Measurements from ENCODE around the gene RAP1GDS1.

RAP1GDS1 gene

GRCh38 chr4:98482847-98483806 is 221.9 kb downstream of the RAP1GDS1 start:
- no peak for DNase-seq
- no peak for TF ChIP-seq POLR2A (IDR thresholded peaks at IDR 0.05; ENCODE audit: low read length)
- TF ChIP-seq GATA1 (IDR thresholded peaks at IDR 0.05; ENCODE audit: low read depth, low read length): no peak

- DNase-seq: no peak
- TF ChIP-seq POLR2A (IDR thresholded peaks at IDR 0.05; ENCODE audit: low read length): no peak
- no peak for TF ChIP-seq GATA1 (IDR thresholded peaks at IDR 0.05; ENCODE audit: low read depth, low read length)
Measured at GRCh38 chr4:98484031-98484430, 222.8 kb downstream of the RAP1GDS1 start.

GRCh38 chr4:98485816-98486345 is 224.7 kb downstream of the RAP1GDS1 start:
- no peak for DNase-seq
- TF ChIP-seq POLR2A (IDR thresholded peaks at IDR 0.05; ENCODE audit: low read length): no peak
- no peak for TF ChIP-seq GATA1 (IDR thresholded peaks at IDR 0.05; ENCODE audit: low read depth, low read length)

- TF ChIP-seq GATA1 (IDR thresholded peaks at IDR 0.05; ENCODE audit: low read depth, low read length): no peak
- TF ChIP-seq POLR2A (IDR thresholded peaks at IDR 0.05; ENCODE audit: low read length): no peak
- no peak for DNase-seq
Measured at GRCh38 chr4:98490251-98490650, 229.1 kb downstream of the RAP1GDS1 start.

- no peak for TF ChIP-seq GATA1 (IDR thresholded peaks at IDR 0.05; ENCODE audit: low read depth, low read length)
- TF ChIP-seq POLR2A (IDR thresholded peaks at IDR 0.05; ENCODE audit: low read length): no peak
- no peak for DNase-seq
Measured at GRCh38 chr4:98491899-98492559, 230.8 kb downstream of the RAP1GDS1 start.

- TF ChIP-seq POLR2A (IDR thresholded peaks at IDR 0.05; ENCODE audit: low read length): no peak
- no peak for TF ChIP-seq GATA1 (IDR thresholded peaks at IDR 0.05; ENCODE audit: low read depth, low read length)
- no peak for DNase-seq
Measured at GRCh38 chr4:98493296-98493695, 232.1 kb downstream of the RAP1GDS1 start.
